RWPE1 (cell line): ENCODE measurements around the gene EFCAB11.

Experiments used
- CTCF ChIA-PET: fragments of 350-600 bp; sonication (Branson Sonifier 250); formaldehyde crosslinking; extraction: SDS; loops from one replicate; lab custom pipeline; 2021; lab: Yijun Ruan, JAX
- POLR2A ChIA-PET: fragments of 400-600 bp; formaldehyde crosslinking; extraction: SDS; loops from one replicate; lab custom pipeline; 2020; ENCODE audit warnings: antibody characterized with exemption; ENCODE audit not compliant: low non-redundant PET; lab: Yijun Ruan, JAX
- DNase-seq: peaks from one replicate; pipeline ENCODE4 v3.0.0; 2012; ENCODE audit warnings: low spot score
- H3K27ac ChIP-seq: fragments of 450-650 bp; 2 replicates; pipeline ENCODE4 v1.5.1; 2017
- CTCF ChIP-seq: fragments of 450-650 bp; conservative IDR thresholded peaks from 2 replicates; pipeline ENCODE4 v1.5.1; 2017; ENCODE audit warnings: low read depth, mild to moderate bottlenecking

The EFCAB11 gene

GRCh38 chr14:89765346-89765745, 189.2 kb downstream of the EFCAB11 start:
- ChIA-PET CTCF (interaction anchor here (1.6 kb wide), 1 partner anchor 725 kb away, joined by 4 read pairs; no protein-coding TSS in a partner anchor), POLR2A (no interaction called here)
- TF ChIP-seq CTCF = no peak
- DNase-seq = no peak
- no peak overlapping the region for H3K27ac ChIP-seq

- POLR2A ChIA-PET = no interaction called here
Measured at GRCh38 chr14:89760086-89760485, 194.4 kb downstream of the EFCAB11 start.

GRCh38 chr14:89757313-89757939, 197.1 kb downstream of the EFCAB11 start:
- no peak overlapping the region for H3K27ac ChIP-seq
- ChIA-PET CTCF (interaction anchor here (0.7 kb wide), 1 partner anchor 483 kb away, joined by 3 read pairs; no protein-coding TSS in a partner anchor), POLR2A (no interaction called here)
- DNase-seq = no peak
- no peak for TF ChIP-seq CTCF

More at GRCh38 chr14:89760086-89760485, 194.4 kb downstream of the EFCAB11 start:
- no peak for DNase-seq
- no peak for TF ChIP-seq CTCF
- H3K27ac ChIP-seq = no peak overlapping the region
- CTCF ChIA-PET = no interaction called here

- ChIA-PET CTCF (no interaction called here), POLR2A (no interaction called here)
- H3K27ac ChIP-seq = no peak overlapping the region
- TF ChIP-seq CTCF = no peak
- DNase-seq = no peak
Measured at GRCh38 chr14:89755816-89756215, 198.7 kb downstream of the EFCAB11 start.

GRCh38 chr14:89753828-89754412, 200.6 kb downstream of the EFCAB11 start:
- DNase-seq = no peak

More at GRCh38 chr14:89753828-89754412, 200.6 kb downstream of the EFCAB11 start:
- H3K27ac ChIP-seq = no peak overlapping the region
- no peak for TF ChIP-seq CTCF
- POLR2A ChIA-PET = no interaction called here
- CTCF ChIA-PET = no interaction called here
